K562 (cell line): Measurements from ENCODE around the gene EPHB6. TPM values are rescaled to one million over a fixed set of nuclear protein-coding genes. Genes with fewer than 3 reads are reported as not detected.

Experiments
- HDAC1 ChIP-seq, 2 experiments: fragments of 450-650 bp; IDR thresholded peaks; 2 replicates each; pipeline ENCODE4 v1.6.1; 2016 to 2017; ENCODE audit warnings: inconsistent platforms in 1 of 2, mild to moderate bottlenecking in 1 of 2, moderate library complexity in 1 of 2
- IRF2 ChIP-seq: sonication (generic); formaldehyde crosslinking; IDR thresholded peaks from 2 replicates; pipeline ENCODE4 v1.8.1; 2022; ENCODE audit warnings: mild to moderate bottlenecking, missing genetic modification reagents
- LEF1 ChIP-seq: fragments of 450-650 bp; IDR thresholded peaks from 2 replicates; pipeline ENCODE4 v1.6.1; 2016; ENCODE audit warnings: mild to moderate bottlenecking
- PCBP2 ChIP-seq: fragments of 200-400 bp; formaldehyde crosslinking; IDR thresholded peaks from 2 replicates; pipeline ENCODE4 v1.6.1; 2018; ENCODE audit warnings: low read length, low read depth, mild to moderate bottlenecking, moderate library complexity; ENCODE audit not compliant: poor library complexity, severe bottlenecking
- PHF21A ChIP-seq: fragments of 450-650 bp; IDR thresholded peaks from 2 replicates; pipeline ENCODE4 v1.6.1; 2017; ENCODE audit warnings: low read depth, borderline replicate concordance
- PYGO2 ChIP-seq: fragments of 450-650 bp; IDR thresholded peaks from 2 replicates; pipeline ENCODE4 v1.6.1; 2016; ENCODE audit warnings: mild to moderate bottlenecking, missing genetic modification characterization, moderate library complexity, missing compliant biosample characterization
- RAD21 ChIP-seq, 2 experiments: fragments of 250-450 bp in 1 of 2; fragments of 450-650 bp in 1 of 2; sonication (Bioruptor Pico) in 1 of 2; formaldehyde crosslinking in 1 of 2; IDR thresholded peaks in 1 of 2; conservative IDR thresholded peaks in 1 of 2; 2 replicates each; pipeline versions ENCODE4 v1.4.0 to v1.8.0; 2020 to 2022; ENCODE audit warnings: mild to moderate bottlenecking in 2 of 2, moderate library complexity in 1 of 2
- SIX5 ChIP-seq, 2 experiments: IDR thresholded peaks; 2 replicates each; pipeline ENCODE4 v1.6.1; 2011; ENCODE audit warnings: low read length in 2 of 2, borderline replicate concordance in 1 of 2, low read depth in 1 of 2, mild to moderate bottlenecking in 1 of 2, moderate library complexity in 1 of 2; ENCODE audit not compliant: insufficient read depth in 1 of 2
- TBL1XR1 ChIP-seq, 2 experiments: IDR thresholded peaks; 2 replicates each; pipeline ENCODE4 v1.6.1; 2012; ENCODE audit warnings: improper control_type of control experiment in 2 of 2, low read length in 2 of 2, mild to moderate bottlenecking in 1 of 2
- TEAD2 ChIP-seq: fragments of 450-650 bp; IDR thresholded peaks from 2 replicates; pipeline ENCODE4 v1.6.1; 2016; ENCODE audit warnings: missing genetic modification characterization, control low read depth, missing compliant biosample characterization
- XRCC3 ChIP-seq: fragments of 450-650 bp; IDR thresholded peaks from 2 replicates; pipeline ENCODE4 v1.6.1; 2017; ENCODE audit warnings: mild to moderate bottlenecking, moderate library complexity
- ZNF174 ChIP-seq: fragments of 250-450 bp; sonication (Bioruptor Pico); IDR thresholded peaks from 2 replicates; pipeline ENCODE4 v1.4.0; 2020; ENCODE audit warnings: mild to moderate bottlenecking
- ZNF23 ChIP-seq: fragments of 250-450 bp; sonication (Bioruptor Pico); IDR thresholded peaks from 2 replicates; pipeline ENCODE4 v1.4.0; 2020; ENCODE audit warnings: mild to moderate bottlenecking
- ZNF408 ChIP-seq: fragments of 250-450 bp; sonication (Bioruptor Pico); IDR thresholded peaks from 2 replicates; pipeline ENCODE4 v1.4.0; 2020; ENCODE audit warnings: low read depth, mild to moderate bottlenecking, moderate library complexity
- ZNF507 ChIP-seq: conservative IDR thresholded peaks from 2 replicates; pipeline ENCODE4 v1.6.1; 2017; ENCODE audit warnings: missing genetic modification characterization, missing compliant biosample characterization
- polyA plus RNA-seq, 8 experiments: library from polyadenylated mRNA; depleted of rRNA in 4 of 8; stranded (reverse) in 5 of 8; unstranded in 3 of 8; fragments of >200 nt; fragmentation: Nextera tagmentation in 2 of 8; fragmentation: Illumina TruSeq in 1 of 8; extraction: Ambion mirVana in 2 of 8; extraction: Trizol in 1 of 8; gene quantifications; 2 replicates each; pipeline versions ENCODE4 v1.2.1 to v1.2.3, GENCODE V29; 2011 to 2014; ENCODE audit warnings: inconsistent platforms in 1 of 8, missing spikeins in 1 of 8
- total RNA-seq, 7 experiments: library from RNA; depleted of rRNA in 6 of 7; stranded (reverse); fragments of >200 nt in 6 of 7; fragmentation: Illumina TruSeq in 2 of 7; extraction: Trizol in 2 of 7; gene quantifications; 2 replicates each; pipeline versions ENCODE4 v1.2.1 to v1.2.3, GENCODE V29; 2011 to 2021; ENCODE audit warnings: low replicate concordance in 1 of 7
- TF ChIP-seq, protein P1 (sequence below), 2 experiments: fragments of 450-650 bp; conservative IDR thresholded peaks; 2 replicates each; pipeline ENCODE4 v1.6.1; 2017; ENCODE audit warnings: mild to moderate bottlenecking in 2 of 2, moderate library complexity in 2 of 2
- TF ChIP-seq, protein P2 (sequence below), 3 experiments: IDR thresholded peaks in 2 of 3; conservative IDR thresholded peaks in 1 of 3; 2 replicates each; pipeline ENCODE4 v1.5.1; 2011 to 2012; ENCODE audit warnings: low read length in 3 of 3, mild to moderate bottlenecking in 3 of 3, control low read depth in 2 of 3, improper control_type of control experiment in 1 of 3, inconsistent platforms in 1 of 3, low read depth in 1 of 3, mixed read lengths in 1 of 3, moderate library complexity in 1 of 3; ENCODE audit not compliant: insufficient read depth in 2 of 3
- TF ChIP-seq, protein P3 (sequence below): fragments of 450-650 bp; formaldehyde crosslinking; IDR thresholded peaks from 2 replicates; pipeline ENCODE4 v1.4.0; 2020; ENCODE audit warnings: mild to moderate bottlenecking, moderate library complexity

The EPHB6 gene
- total and polyA plus RNA-seq, 9 of the 15 experiments (the other 6 are each of a cell fraction or from before 2014, with no cell fraction given) = 1.4 to 123 (median 7.6) TPM

DNA sequence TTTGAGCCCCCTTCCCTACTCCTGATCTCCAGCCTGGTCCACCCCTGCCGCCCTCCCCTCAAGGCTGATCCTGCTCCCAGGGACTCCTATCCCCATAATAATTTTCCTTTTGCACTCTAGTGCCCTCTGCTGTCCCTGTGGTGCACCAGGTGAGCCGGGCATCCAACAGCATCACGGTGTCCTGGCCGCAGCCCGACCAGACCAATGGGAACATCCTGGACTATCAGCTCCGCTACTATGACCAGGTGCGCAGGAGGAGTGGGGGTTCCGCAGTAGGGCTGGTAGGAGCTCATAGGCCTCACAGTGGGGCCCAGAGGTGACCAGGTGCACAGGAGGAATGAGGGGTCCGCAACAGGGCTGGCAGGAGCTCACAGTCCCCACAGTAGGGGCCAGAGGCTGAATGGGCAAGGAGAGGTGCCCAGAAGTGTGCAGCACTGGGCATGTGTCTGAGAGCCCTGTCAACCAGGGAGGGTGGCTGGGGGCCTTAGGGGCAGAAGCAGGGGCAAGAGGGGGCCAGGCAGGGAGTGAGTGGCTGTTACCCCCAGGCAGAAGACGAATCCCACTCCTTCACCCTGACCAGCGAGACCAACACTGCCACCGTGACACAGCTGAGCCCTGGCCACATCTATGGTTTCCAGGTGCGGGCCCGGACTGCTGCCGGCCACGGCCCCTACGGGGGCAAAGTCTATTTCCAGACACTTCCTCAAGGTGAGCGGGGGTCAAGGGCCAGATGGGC is 11.7 kb downstream of the EPHB6 start (continued):
- no peak for TF ChIP-seq ZNF23 (CRISPR knock-in tag)
- TF ChIP-seq XRCC3 = no peak
- TF ChIP-seq LEF1 = no peak
- no peak for TF ChIP-seq TBL1XR1 (IDR thresholded peaks at IDR 0.05; ENCODE audit: low read length in 2 of 2)
- TF ChIP-seq HDAC1 (IDR thresholded peaks at IDR 0.05) = no peak
- 0 out of 2 replicates have a peak, but pooled peaks have one; percentile 37 for TF ChIP-seq IRF2 (CRISPR knock-in tag)
- TF ChIP-seq PCBP2 = no peak
- TF ChIP-seq, protein P1, sequence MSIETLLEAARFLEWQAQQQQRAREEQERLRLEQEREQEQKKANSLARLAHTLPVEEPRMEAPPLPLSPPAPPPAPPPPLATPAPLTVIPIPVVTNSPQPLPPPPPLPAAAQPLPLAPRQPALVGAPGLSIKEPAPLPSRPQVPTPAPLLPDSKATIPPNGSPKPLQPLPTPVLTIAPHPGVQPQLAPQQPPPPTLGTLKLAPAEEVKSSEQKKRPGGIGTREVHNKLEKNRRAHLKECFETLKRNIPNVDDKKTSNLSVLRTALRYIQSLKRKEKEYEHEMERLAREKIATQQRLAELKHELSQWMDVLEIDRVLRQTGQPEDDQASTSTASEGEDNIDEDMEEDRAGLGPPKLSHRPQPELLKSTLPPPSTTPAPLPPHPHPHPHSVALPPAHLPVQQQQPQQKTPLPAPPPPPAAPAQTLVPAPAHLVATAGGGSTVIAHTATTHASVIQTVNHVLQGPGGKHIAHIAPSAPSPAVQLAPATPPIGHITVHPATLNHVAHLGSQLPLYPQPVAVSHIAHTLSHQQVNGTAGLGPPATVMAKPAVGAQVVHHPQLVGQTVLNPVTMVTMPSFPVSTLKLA (conservative IDR thresholded peaks at IDR 0.05) = no peak
- TF ChIP-seq, protein P2, sequence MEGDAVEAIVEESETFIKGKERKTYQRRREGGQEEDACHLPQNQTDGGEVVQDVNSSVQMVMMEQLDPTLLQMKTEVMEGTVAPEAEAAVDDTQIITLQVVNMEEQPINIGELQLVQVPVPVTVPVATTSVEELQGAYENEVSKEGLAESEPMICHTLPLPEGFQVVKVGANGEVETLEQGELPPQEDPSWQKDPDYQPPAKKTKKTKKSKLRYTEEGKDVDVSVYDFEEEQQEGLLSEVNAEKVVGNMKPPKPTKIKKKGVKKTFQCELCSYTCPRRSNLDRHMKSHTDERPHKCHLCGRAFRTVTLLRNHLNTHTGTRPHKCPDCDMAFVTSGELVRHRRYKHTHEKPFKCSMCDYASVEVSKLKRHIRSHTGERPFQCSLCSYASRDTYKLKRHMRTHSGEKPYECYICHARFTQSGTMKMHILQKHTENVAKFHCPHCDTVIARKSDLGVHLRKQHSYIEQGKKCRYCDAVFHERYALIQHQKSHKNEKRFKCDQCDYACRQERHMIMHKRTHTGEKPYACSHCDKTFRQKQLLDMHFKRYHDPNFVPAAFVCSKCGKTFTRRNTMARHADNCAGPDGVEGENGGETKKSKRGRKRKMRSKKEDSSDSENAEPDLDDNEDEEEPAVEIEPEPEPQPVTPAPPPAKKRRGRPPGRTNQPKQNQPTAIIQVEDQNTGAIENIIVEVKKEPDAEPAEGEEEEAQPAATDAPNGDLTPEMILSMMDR (IDR thresholded peaks at IDR 0.05 in 2 of 3, conservative IDR thresholded peaks at IDR 0.05 in 1 of 3; ENCODE audit: insufficient read depth in 2 of 3, low read depth in 1 of 3, low read length in 3 of 3) = peak; percentile 82 to 88 (median 85)
- TF ChIP-seq, protein P3, sequence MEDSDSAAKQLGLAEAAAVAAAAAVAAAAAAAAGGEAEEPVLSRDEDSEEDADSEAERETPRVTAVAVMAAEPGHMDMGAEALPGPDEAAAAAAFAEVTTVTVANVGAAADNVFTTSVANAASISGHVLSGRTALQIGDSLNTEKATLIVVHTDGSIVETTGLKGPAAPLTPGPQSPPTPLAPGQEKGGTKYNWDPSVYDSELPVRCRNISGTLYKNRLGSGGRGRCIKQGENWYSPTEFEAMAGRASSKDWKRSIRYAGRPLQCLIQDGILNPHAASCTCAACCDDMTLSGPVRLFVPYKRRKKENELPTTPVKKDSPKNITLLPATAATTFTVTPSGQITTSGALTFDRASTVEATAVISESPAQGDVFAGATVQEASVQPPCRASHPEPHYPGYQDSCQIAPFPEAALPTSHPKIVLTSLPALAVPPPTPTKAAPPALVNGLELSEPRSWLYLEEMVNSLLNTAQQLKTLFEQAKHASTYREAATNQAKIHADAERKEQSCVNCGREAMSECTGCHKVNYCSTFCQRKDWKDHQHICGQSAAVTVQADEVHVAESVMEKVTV (CRISPR knock-in tag) = peak; percentile 54; the same call in 1 of the 2 replicates
- no peak for TF ChIP-seq PHF21A
- TF ChIP-seq ZNF507 (tag) = no peak
- no peak for TF ChIP-seq TEAD2 (tag)
- peak; percentile 70 to 72 for TF ChIP-seq RAD21 (CRISPR knock-in tag; conservative IDR thresholded peaks at IDR 0.05 in 1 of 2, IDR thresholded peaks at IDR 0.05 in 1 of 2)
- no peak for TF ChIP-seq PYGO2 (tag)
- TF ChIP-seq SIX5 (IDR thresholded peaks at IDR 0.05; ENCODE audit: borderline replicate concordance in 1 of 2, insufficient read depth in 1 of 2, low read depth in 1 of 2, low read length in 2 of 2) = no peak
- no peak for TF ChIP-seq ZNF174 (CRISPR knock-in tag)
- no peak for TF ChIP-seq ZNF408 (CRISPR knock-in tag)
